GM11168 (cell line): Measurements from ENCODE around the gene SLC25A43.
"Not testable (repeated sequence)": the region's sequence is repeated elsewhere in the genome, so short reads cannot be mapped to it uniquely, and the experiment has no call there.

Experiments used
- in situ Hi-C: fragments of 300-500 bp; cut with MboI; formaldehyde crosslinking; loops from one replicate; pipeline ENCODE4 v1.12.0; 2022; ENCODE audit warnings: low sequenced_read_pairs; ENCODE audit not compliant: unreplicated experiment

The SLC25A43 gene

DNA sequence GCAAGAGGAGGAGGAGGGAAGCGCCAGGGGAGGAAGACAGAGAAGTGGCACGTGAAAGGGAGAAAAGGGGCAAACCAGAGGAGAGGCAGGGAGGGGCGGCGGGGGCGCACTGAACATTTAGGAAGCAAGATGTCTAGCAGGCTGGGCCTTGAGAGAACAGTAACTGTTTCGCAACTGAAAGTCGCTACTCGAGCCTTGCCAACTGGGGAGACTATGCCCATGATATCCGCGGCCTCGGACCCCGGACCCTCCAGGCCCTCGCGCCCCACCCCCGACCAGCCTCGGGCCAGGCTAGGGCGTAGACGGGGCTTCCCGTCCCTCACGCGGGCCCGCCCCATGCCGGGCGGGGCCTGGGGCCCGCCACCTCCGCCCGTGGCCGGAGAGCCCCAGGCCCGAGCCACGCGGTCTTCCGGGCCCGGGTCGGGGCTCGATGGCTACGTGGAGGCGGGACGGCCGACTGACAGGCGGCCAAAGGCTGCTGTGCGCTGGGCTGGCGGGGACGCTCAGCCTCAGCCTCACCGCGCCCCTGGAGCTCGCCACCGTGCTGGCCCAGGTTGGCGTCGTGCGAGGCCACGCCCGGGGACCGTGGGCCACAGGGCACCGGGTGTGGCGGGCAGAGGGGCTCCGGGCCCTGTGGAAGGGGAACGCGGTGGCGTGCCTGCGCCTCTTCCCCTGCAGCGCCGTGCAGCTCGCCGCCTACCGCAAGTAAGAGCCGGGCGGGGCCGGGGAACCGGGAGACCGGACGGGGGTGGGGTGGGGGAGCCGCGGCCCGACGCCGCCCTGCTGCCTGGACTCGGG is at the start of gene SLC25A43:
Gene SLC25A43 (plus strand): TSS at position 363 of the 798 bp plus-strand sequence. CDS start 68 bp downstream, at position 431.
- in situ Hi-C loops = no loop called here

DNA sequence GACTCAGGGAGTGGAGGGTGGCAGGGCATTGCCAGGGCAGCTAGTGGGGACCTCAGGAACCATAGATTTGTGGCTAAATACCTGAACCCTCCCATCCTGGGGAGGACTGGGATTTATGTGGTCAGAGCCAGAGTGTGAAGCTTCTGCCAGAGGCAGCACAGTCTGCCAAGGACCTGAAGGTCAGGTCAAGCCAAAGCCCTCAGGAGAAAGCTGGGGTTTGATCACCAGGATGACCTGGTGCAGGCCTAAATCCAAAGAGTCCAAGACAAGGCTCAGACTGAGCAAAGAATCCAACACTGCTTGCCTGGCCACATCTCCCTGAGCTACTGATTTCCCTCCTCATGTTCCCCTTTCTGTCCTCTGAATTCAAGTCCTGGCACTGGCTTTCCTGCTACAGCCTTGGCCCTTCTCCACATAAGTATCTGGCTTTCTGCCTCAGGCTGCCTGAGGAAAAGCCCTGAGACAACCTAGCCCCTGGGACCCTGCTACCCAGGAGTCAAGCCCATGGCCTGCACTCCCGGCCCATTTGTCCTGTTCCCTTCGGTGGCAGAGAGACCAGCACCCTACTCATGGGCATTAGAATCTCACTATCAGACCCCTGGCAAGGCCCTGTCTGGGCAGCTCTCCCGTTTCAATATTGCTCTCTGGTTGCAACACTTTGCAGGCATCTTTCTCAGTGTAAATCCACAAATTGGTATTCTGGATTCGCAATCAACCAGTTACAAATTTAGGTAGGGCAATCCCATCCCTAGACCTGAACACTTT is 39.3 kb upstream of the SLC25A43 start:
- in situ Hi-C loops = no loop called here

DNA sequence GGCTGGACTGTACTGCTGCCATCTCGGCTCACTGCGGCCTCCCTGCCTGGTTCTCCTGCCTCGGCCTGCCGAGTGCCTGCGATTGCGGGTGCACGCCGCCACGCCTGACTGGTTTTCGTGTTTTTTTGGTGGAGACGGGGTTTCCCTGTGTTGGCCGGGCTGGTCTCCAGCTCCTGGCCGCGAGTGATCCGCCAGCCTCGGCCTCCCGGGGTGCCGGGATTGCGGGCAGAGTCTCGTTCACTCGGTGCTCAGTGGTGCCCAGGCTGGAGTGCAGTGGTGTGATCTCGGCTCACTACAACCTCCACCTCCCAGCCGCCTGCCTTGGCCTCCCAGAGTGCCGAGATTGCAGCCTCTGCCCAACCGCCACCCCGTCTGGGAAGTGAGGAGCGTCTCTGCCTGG is 37.7 kb upstream of the SLC25A43 start:
- in situ Hi-C loops = not testable (repeated sequence)

DNA sequence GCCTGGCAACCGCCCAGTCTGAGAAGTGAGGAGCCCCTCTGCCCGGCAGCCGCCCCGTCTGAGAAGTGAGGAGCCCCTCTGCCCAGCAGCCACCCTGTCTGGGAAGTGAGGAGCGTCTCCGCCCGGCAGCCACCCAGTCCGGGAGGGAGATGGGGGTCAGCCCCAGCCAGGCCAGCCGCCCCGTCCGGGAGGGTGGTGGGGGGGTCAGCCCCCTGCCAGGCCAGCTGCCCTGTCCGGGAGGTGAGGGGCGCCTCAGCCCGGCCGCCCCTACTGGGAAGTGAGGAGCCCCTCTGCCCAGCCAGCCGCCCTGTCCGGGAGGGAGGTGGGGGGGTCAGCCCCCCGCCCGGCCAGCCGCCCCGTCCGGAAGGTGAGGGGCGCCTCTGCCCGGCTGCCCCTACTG is 37.1 kb upstream of the SLC25A43 start:
- in situ Hi-C loops = not testable (repeated sequence)

DNA sequence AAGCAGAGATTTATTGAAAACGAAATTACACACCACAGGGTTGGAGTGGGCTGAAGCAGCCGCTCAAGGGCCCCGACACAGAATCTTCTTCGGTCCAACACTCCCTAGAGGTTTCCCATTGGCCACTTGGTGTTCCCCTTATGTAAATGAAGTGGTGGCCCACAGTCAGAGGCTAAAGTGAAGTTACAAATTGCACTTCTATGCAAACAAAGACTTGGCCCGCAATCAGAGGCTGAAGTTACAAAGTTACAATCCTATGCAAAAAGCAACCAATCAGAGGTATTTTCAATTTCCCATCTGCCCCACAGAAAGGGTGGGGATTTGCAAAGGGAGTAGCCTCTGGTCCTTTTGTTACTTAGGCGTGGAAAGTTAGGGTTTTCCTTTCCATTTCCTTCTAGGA is 35.7 kb upstream of the SLC25A43 start:
- in situ Hi-C loops = no loop called here

DNA sequence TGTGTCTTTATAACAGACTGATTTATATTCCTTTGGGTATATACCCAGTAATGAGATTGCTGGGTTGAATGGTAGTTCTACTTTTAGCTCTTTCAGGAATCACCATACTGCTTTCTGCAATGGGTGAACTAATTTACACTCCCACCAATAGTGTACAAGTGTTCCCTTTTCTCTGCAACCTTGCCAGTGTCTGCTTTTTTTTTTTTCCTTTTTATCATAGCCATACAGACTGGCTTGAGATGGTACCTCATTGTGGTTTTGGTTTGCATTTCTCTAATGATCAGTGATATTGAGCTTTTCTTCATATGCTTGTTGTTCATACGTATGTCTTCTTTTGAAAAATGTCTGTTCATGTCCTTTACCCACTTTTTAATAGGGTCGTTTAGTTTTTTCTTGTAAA is 27.3 kb upstream of the SLC25A43 start:
- in situ Hi-C loops = not testable (repeated sequence)

DNA sequence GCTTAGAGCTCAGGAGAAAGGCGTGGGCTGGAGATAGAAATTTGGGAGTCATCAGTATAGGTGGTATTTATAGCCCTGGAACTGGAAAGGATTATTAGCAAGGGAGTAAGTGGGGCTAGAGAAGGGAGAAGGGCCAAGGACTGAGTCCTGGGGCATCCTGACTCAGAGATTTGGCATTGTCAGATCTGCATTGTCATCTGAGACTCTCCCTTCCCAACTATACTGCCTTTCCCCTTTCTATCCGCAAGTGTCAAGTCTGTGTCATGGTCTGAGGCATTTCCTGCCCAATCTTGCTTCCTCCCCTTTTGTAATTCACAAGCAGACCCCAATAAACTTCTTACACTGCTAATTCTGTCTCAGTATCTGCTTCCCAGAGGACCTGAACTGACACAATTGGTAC is 24.4 kb upstream of the SLC25A43 start:
- in situ Hi-C loops = no loop called here

DNA sequence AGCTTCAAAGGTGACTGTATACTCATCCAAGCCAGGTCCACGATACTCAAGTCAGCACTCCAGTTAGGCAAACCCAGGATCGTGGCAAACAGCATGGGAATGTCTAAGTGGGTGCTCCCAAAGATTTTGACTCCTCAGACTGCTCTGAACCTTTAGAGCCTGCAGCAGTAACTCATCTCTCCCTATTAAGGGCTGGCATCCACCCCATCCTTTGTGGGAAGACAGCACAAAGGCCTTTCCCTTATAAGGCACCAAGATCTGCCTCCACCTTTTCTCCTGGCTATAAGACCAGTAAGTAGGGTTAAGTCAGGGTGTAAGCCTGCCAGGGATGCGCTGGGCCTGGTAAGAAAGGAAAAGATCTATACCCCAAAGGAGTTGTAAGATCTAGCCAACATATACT is 23.6 kb upstream of the SLC25A43 start:
- in situ Hi-C loops = no loop called here

DNA sequence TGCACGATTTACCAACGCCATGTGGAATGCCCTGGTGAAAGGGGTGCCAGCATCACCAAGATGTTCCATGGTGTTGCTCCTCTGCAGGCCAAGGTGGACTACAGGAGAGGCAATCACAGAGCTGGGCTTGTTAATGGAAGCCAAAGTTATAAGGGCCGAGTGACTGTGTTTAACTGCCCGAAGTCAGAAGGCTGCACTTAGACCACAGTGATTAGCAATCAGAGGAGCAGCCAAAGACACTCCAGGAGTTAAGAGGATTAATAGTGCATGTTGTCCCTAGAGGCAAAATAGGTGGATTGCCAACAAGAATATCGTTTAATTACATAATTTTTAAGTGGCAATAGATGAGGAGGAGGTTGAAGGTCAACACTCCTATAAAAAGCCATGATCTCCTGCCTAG is 22.8 kb upstream of the SLC25A43 start:
- in situ Hi-C loops = no loop called here

DNA sequence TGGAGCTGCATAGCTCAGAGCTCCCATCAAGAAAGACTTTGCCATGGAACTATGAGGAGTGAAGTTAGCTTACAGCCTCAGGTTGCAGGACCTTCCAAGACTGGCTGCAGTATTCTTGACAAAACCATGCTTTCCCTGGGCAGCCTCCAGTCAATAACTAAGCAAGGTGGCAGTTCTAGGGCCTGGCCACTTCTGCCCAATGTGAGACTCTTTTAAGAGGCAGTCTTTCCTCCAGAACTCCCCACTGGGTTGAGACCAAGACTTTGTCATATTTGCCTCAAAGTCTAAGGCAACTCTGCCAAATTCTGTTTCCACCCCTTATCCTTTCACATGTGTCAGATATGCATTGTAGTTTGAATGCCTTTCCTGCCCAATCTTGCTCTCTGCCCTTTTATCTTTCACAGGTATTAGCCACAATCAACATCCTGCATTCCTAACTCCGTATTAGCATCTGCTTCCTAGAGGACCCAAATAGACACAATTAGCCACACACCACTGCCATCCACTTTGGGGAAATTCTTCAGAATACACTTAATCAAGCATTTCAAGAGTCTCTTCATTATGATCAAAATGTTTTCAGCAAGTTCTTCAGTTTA is 17.7 kb upstream of the SLC25A43 start:
- in situ Hi-C loops = no loop called here

DNA sequence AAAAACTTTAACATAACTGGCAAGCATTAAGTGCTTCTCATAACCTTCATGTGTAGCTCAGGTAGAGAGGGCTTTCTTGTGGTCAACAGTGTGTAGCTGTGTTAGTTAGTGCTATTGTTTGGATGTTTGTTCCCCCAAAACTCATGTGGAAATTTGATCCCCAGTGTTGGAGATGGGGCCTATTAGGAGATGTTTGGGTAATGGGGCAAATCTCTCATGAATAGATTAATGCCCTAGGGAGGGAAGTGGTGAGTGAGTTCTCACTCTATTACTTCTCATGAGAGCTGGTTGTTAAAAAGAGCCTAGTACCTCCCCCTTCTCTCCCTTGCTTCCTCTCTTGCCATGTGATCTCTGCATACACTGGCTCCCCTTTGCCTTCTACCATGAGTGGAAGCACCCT is 16.5 kb upstream of the SLC25A43 start:
- in situ Hi-C loops = no loop called here

DNA sequence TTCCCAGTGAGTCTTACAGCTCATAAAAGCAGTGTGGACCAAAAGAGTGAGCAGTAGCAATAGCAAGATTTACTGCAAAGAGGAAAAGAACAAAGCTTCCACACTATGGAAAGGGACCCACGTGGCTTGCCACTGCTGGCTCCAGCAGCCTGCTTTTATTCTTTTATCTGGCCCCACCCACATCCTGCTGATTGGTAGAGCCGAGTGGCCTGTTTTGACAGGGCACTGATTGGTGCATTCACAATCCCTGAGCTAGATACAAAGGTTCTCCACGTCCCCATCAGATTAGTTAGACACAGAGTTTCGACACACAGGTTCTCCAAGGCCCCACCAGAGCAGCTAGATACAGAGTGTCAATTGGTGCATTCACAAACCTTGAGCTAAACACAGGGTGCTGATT is 12.5 kb upstream of the SLC25A43 start:
- in situ Hi-C loops = not testable (repeated sequence)

DNA sequence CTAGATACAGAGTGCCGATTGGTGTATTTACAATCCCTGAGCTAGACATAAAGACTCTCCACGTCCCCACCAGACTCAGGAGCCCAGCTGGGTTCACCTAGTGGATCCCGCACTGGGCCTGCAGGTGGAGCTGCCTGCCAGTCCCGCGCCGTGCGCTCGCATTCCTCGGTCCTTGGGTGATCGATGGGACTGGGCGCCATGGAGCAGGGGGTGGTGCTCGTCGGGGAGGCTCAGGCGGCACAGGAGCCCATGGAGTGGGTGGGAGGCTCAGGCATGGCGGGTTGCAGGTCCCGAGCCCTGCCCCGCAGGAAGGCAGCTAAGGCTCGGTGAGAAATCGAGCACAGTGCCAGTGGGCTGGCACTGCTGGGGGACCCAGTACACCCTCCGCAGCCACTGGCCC is 11.7 kb upstream of the SLC25A43 start:
- in situ Hi-C loops = not testable (repeated sequence)

DNA sequence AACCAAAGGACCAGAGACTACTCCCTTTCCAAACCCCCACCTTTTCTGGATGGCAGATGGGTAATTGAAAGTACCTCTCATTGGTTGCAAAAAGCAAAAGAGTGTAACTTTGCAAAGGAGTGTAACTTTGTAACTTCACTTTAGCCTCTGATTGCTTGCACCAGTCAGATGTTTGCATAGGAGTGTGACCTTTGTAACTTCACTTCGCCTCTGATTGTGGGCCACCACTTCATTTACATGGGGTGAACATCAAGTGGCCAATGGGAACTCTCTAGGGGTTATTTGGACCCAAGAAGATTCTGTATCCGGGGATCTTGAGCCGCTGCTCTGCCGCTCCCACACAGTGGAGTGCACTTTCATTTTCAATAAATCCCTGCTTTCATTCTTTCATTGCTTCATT is 9.9 kb upstream of the SLC25A43 start:
- in situ Hi-C loops = no loop called here

DNA sequence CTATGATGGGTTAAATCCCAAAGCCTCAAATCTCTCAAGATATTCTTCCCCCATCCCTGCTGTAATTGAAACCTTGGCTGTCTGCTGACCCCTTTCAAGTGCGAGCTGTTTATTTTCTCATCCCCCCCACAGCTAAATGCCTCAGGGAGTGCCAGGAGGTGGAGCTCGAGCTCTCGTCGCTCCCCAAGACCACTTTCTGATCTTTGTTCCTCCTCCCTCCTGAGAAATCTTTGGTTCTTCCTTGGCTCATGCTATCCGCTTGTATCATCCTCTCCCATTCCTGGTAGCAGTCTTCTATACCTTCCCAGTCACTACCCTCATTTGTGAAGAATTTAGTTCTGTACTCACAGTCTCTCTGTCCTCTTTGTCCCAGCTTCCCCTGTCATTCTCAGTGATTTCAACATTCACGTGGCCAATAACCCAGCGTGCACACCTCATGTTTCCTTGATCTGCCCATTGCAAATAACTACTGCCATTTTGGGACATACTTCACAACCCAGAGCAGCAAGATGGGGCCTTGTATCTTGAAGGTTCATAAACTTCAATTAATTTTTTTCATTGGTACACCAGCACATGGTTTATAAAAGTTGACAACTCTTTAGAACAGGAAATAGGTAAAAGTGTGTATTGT is 9.2 kb upstream of the SLC25A43 start:
- in situ Hi-C loops = no loop called here

DNA sequence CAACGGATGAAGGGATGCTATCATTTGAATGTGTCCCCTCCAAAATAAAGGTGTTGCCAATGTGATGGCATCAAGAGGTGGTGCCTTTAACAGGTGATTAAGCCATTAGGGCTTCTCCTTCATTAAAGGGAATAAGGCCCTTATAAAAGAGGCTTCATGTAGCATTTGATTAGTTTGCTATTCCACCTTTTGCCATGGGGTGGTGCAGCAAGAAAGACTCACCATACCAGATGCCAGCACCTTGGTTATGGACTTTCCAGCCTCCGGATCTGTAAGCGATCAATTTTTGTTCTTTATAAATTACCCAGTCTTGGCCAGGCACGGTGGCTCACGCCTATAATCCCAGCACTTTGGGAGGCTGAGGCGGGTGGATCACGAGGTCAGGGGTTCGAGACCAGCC is 7.9 kb upstream of the SLC25A43 start:
- in situ Hi-C loops = no loop called here

DNA sequence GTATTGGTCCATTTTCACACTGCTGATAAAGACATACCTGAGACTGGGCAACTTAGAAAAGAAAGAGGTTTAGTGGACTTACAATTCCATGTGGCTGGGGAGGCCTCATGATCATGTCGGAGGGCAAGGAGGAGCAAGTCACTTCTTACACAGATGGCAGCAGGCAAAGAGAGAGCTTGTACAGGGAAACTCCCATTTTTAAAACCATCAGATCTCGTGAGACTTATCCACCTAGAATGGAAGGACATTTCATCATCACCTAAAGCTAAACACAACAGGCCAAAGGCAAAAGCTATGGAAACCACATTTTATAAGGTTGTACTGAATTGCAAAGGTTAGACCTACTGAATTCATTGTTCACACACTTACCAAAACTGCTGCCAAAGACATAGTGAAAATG is 6.0 kb upstream of the SLC25A43 start:
- in situ Hi-C loops = no loop called here

DNA sequence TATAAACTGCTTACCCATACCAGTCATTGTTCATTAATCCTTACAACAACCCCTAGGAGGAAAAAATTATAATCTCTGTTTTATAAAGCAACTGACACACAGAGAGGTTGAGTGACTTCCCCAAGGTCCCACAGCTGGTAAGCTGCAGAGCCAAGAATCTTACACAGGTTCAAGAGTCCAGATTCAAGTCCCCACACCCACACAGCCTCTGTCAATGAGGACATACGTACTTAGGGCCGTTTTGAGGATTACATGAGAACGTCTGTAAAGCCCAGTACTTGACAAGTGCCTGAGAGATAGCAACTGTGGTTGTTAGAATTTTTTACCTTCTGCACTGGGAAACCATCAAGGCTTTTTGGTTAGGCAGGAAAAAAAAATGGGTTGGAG is 556 bp upstream of the SLC25A43 start:
- in situ Hi-C loops = no loop called here

DNA sequence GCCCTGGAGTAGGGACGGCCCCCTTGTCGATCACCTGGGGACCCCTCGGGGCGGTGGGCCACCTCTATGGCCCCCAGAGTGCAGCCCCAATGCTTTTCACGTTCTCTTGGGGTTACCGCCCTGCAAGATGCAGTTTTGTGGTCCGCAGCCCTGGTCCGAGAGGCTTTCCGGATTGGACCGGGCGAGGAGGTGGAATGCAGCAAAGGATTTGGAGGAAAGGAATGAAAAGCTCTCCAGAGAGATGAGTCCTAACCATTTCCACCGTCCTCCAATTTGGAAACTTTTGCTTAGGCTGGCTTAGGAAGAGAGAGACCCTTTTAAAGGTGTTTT is 601 bp downstream of the SLC25A43 start:
- in situ Hi-C loops = no loop called here

DNA sequence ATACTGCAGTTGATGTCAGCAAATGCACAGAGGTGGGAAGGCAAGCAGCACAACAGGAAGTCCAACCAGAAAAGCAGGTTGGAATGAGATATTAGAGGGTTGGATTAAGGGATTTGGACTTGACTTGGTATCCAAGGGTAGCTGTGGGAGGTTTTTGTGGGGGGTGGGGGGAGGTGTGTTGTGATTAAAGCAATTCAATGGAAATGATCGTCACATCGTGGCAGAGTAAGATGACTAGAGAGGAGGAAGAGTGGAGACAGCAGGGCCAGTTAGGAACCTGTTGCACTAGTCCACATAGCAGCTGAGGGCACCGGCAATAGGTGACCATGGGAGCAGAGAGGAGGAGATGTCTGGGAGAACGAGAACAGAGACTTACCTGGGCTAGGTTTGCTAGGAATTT is 2.4 kb downstream of the SLC25A43 start:
- in situ Hi-C loops = no loop called here

DNA sequence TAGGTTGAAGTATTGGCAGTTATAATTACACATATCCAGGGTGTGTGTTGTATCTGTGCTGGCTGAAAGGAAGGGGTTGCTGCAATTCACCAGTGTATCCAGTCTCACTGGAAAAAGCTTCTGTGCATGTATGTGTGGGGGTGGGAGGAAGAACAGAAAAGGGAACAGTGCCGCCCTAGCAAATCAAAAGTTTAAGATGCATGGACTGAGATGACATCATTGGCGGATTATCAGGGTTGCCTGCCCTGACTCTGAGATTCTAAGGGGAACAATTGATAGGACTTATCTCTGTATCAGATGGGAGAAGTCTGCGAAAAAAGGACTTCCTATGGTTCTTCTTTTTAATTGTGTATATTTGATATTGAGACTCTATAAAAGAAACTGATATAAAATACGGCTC is 3.5 kb downstream of the SLC25A43 start:
- in situ Hi-C loops = no loop called here
